GM18526 (cell line): ENCODE data around the gene OAF.

Experiments used
- POLR2A ChIP-seq: IDR thresholded peaks from 3 replicates; pipeline ENCODE4 v1.6.1; 2011; ENCODE audit not compliant: insufficient read length; ENCODE audit errors: extremely low read depth

OAF gene

GRCh38 chr11:120194166-120194565, 16.7 kb upstream of the OAF start:
- no peak for TF ChIP-seq POLR2A

- TF ChIP-seq POLR2A: no peak
These were observed 15.1 kb upstream of the OAF start for GRCh38 chr11:120195601-120196320.

- no peak for TF ChIP-seq POLR2A
These were observed 14.0 kb upstream of the OAF start for GRCh38 chr11:120196826-120197225.

- TF ChIP-seq POLR2A: no peak
These were observed 13.5 kb upstream of the OAF start for GRCh38 chr11:120197251-120197891.

- TF ChIP-seq POLR2A: no peak
These were observed 12.9 kb upstream of the OAF start for GRCh38 chr11:120197977-120198376.

- no peak for TF ChIP-seq POLR2A
These were observed 12.4 kb upstream of the OAF start for GRCh38 chr11:120198403-120198786.

- TF ChIP-seq POLR2A: no peak
These were observed 11.9 kb upstream of the OAF start for GRCh38 chr11:120198787-120199469.

GRCh38 chr11:120199613-120200012, 11.2 kb upstream of the OAF start:
- no peak for TF ChIP-seq POLR2A

- no peak for TF ChIP-seq POLR2A
These were observed 10.2 kb upstream of the OAF start for GRCh38 chr11:120200677-120201076.

GRCh38 chr11:120201653-120202052, 9.2 kb upstream of the OAF start:
- no peak for TF ChIP-seq POLR2A

- TF ChIP-seq POLR2A: no peak
These were observed 7.2 kb upstream of the OAF start for GRCh38 chr11:120203626-120204025.

- TF ChIP-seq POLR2A: no peak
These were observed 5.2 kb upstream of the OAF start for GRCh38 chr11:120205596-120206161.

GRCh38 chr11:120207512-120207911, 3.3 kb upstream of the OAF start:
- TF ChIP-seq POLR2A: no peak

- no peak for TF ChIP-seq POLR2A
These were observed 2.8 kb upstream of the OAF start for GRCh38 chr11:120208001-120208441.

GRCh38 chr11:120208777-120209176, 2.1 kb upstream of the OAF start:
- no peak for TF ChIP-seq POLR2A
